Suprapubic skin (tissue), 3 donors: ENCODE results near the gene DIAPH3.

Experiments used
- POLR2A ChIP-seq, 2 donors: fragments of 450-650 bp; IDR thresholded peaks; one replicate each; pipeline ENCODE4 v1.6.1; 2017; ENCODE audit warnings: antibody characterized with exemption in 2 of 2, mild to moderate bottlenecking in 2 of 2, moderate library complexity in 2 of 2
- TF ChIP-seq, protein P1 (sequence below), 2 donors: fragments of 200-600 bp in 1 of 2; fragments of 450-650 bp in 1 of 2; sonication (generic) in 1 of 2; IDR thresholded peaks; one replicate each; pipeline ENCODE4 v1.5.1; 2016 to 2019; ENCODE audit warnings: antibody characterized with exemption in 2 of 2, mild to moderate bottlenecking in 1 of 2, moderate library complexity in 1 of 2

DNA sequence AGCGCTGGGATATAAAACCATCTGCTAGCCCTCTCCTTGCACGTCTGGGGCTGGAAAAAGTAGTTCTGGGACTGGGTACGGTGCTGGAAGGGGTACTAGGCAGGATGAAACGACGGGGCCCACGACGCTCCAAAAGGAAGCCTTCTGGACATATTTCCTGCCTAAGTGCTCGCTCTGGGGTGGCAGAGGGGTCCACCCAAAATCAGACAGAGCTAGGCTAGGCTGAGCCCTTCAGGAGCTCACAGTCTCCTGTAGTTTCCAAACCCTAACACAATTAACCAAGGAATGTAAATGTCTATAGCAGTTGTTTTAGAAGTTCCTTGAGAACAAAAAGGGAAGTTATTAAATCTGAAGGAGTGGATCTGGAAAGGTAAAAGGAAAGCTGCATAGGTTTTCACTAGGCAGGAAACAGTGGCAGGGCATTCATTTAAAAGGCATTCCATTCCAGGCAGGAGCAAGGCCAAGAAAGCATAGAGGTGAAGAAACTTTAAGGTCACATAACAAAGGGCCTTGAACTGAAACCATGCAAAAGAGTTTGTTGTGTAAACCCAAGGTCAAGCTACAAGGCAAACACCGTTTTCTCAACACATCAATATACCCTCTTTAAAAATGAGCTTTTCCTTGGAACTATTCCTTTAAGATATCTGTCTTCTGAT lies 634 bp upstream of the DIAPH3 start:
- no peak for TF ChIP-seq POLR2A (IDR thresholded peaks at IDR 0.05)
- TF ChIP-seq, protein P1, sequence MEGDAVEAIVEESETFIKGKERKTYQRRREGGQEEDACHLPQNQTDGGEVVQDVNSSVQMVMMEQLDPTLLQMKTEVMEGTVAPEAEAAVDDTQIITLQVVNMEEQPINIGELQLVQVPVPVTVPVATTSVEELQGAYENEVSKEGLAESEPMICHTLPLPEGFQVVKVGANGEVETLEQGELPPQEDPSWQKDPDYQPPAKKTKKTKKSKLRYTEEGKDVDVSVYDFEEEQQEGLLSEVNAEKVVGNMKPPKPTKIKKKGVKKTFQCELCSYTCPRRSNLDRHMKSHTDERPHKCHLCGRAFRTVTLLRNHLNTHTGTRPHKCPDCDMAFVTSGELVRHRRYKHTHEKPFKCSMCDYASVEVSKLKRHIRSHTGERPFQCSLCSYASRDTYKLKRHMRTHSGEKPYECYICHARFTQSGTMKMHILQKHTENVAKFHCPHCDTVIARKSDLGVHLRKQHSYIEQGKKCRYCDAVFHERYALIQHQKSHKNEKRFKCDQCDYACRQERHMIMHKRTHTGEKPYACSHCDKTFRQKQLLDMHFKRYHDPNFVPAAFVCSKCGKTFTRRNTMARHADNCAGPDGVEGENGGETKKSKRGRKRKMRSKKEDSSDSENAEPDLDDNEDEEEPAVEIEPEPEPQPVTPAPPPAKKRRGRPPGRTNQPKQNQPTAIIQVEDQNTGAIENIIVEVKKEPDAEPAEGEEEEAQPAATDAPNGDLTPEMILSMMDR (IDR thresholded peaks at IDR 0.05), result no peak
